ENCODE measurements around the gene CNGA2. TPM values are rescaled to one million over a fixed set of nuclear protein-coding genes. Genes with fewer than 3 reads are reported as not detected.

CNGA2 gene
- polyA plus RNA-seq, 6 donors from 2014 or later: not detected

DNA sequence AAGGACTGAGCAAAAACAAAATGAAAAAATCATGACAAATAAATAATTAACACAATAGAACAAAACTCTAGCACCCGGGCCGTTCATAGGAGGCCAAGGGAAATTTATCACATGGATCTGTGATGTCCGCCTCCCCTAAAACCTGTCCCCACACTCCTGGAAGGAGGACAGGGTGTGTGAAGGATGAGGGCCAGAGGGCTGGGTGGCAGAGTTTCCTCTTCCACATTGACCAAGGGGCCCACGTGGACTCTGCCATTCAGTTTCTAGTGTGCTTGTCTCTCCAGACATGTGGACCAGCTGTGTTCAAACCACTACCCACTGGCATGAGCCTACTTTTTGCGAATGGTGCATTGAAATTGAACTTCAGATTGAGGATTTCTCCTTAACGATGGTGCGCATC lies 33.0 kb upstream of the CNGA2 start:
- Mint-ChIP-seq H3K4me3 (no peak overlapping the region), H3K27me3 (peaks cover 0 to 12% (median 0%) of the 10 kb centered on the region in 3 donors), H3K27ac (no peak overlapping the region), H3K4me1 (no peaks in the 10 kb centered on the region), H3K36me3 (no peaks in the 10 kb centered on the region), H3K9me3 (peaks cover 0 to 2% (median 0%) of the 10 kb centered on the region in 7 donors)
- no peak for DNase-seq
- no peak for ATAC-seq (ENCODE audit: low read depth in 2 of 2)

DNA sequence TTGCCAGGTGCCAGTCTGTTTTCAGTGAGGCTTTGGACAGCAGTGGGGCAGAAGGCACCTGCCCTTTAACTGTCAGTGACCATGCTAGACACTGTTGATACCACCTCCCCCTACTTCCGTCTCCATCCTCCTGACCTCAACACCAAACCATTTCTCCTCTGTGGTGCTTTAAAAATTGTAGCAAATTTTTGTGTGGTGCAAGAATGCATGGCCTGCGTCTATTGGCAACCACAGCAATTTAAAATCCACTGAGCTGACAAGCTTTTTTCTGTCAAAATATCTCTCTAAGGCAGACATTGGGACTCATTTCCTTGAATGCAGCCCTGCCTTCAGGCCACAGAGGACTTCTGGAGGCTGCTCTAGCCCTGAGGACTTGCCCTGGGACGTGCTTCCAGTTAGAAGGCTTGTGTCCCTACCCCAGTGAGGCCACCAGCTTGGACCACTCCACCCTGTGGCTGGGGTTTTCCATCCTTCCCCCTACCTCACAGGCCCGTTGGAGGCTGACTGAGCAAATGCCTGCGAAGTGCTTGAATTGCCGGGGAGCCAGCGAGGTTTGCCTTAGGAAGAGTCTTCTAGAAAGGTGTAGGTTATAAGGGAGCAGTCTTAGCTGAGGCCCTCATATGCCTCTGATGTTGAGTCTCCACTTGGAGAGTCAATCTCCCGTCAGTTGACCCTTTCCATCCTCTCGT lies 32.4 kb upstream of the CNGA2 start:
- no peak for DNase-seq
- H3K27ac Mint-ChIP-seq: no peak overlapping the region
- no peak overlapping the region for H3K4me3 Mint-ChIP-seq
- no peaks in the 10 kb centered on the region for H3K36me3 Mint-ChIP-seq
- ATAC-seq (ENCODE audit: low read depth in 2 of 2): no peak
- H3K27me3 Mint-ChIP-seq: peaks cover 0 to 10% (median 0%) of the 10 kb centered on the region in 3 donors
- peaks cover 0 to 2% (median 0%) of the 10 kb centered on the region in 7 donors for H3K9me3 Mint-ChIP-seq
- no peaks in the 10 kb centered on the region for H3K4me1 Mint-ChIP-seq

DNA sequence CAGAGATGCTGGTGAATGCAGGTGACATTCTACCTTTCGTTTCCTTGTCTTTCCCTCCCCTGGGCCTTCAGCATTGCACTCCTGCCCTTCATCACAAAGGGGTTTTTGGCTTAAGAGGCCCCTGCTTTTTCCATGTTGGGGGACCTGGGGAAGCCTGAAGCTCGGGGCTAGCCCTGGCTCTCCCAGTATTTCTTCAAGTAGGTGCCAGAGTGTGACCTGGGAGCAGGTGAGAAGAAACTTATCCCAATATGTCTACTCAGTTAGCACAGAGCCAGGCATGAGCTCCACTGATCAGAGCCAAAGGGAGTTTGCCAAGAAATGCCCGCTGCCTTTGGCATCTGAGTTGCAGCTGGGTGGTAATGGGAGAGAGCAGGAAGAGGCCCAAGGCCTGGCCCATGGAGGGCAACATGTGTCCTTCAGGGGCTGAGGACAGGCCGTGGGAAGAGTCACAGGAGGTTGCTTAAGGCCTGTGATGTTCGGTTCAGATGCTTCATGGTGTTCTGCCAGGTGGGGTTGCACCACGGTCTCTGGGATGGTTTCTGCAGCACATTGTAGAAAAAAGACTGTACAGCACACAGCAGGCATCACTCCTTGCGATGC lies 31.7 kb upstream of the CNGA2 start:
- H3K36me3 Mint-ChIP-seq: no peaks in the 10 kb centered on the region
- peaks cover 0 to 2% (median 0%) of the 10 kb centered on the region in 7 donors for H3K9me3 Mint-ChIP-seq
- H3K4me3 Mint-ChIP-seq: no peak overlapping the region
- peak overlapping the region in 1 of 6 donors; percentile 38 for H3K27ac Mint-ChIP-seq
- H3K27me3 Mint-ChIP-seq: peaks cover 0 to 6% (median 0%) of the 10 kb centered on the region in 3 donors
- DNase-seq (no peak), ATAC-seq (ENCODE audit: low read depth in 2 of 2) (no peak)
- no peaks in the 10 kb centered on the region for H3K4me1 Mint-ChIP-seq

- no peak overlapping the region for H3K4me3 Mint-ChIP-seq
- peaks cover 0 to 2% (median 0%) of the 10 kb centered on the region in 7 donors for H3K9me3 Mint-ChIP-seq
- peaks cover 0 to 4% (median 0%) of the 10 kb centered on the region in 3 donors for H3K27me3 Mint-ChIP-seq
- no peaks in the 10 kb centered on the region for H3K4me1 Mint-ChIP-seq
- DNase-seq (no peak), ATAC-seq (ENCODE audit: low read depth in 2 of 2) (no peak)
- no peaks in the 10 kb centered on the region for H3K36me3 Mint-ChIP-seq
- H3K27ac Mint-ChIP-seq: no peak overlapping the region
Measured at GRCh38 chrX:151703487-151703886, 31.1 kb upstream of the CNGA2 start.

DNA sequence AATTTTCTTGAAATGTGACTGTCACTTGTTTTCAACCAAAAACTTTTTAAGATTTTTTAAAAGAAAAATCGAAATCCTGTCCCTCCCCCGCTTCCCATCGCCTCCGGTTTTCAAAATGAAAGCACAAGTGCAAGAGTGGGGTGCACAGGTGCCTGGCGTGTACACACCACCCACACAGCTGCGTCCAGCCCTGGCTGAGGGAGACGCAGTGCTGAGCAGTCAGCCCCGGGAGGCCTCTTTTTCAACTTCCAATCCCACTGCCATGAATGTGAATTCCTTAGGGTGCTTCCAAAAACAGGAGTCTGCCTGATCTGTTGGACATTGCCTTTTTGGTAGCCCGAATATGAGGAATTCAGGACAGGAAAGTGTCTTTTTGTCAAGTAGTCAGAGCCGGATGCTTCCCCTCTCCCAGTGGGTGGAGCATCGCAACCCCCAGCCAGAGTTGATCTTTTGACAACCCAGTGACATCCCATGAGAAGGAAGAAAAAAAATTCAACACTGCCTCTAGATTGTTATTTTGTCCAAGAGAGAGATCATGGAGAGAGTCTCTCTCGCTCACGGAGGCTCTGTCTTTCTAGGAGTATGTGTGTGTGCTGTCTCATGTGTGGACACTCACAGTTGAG lies 30.4 kb upstream of the CNGA2 start:
- Mint-ChIP-seq H3K27me3 (peaks cover 0 to 4% (median 0%) of the 10 kb centered on the region in 3 donors), H3K4me1 (no peaks in the 10 kb centered on the region), H3K9me3 (peaks cover 0 to 2% (median 0%) of the 10 kb centered on the region in 7 donors), H3K4me3 (no peak overlapping the region), H3K27ac (no peak overlapping the region), H3K36me3 (no peaks in the 10 kb centered on the region)
- ATAC-seq (ENCODE audit: low read depth in 2 of 2) (no peak), DNase-seq (no peak)

- no peak overlapping the region for H3K4me3 Mint-ChIP-seq
- H3K9me3 Mint-ChIP-seq: no peaks in the 10 kb centered on the region
- ATAC-seq (ENCODE audit: low read depth in 2 of 2): no peak
- no peaks in the 10 kb centered on the region for H3K36me3 Mint-ChIP-seq
- DNase-seq: no peak
- H3K27me3 Mint-ChIP-seq: peaks cover 0 to 4% (median 0%) of the 10 kb centered on the region in 3 donors
- no peak overlapping the region for H3K27ac Mint-ChIP-seq
- H3K4me1 Mint-ChIP-seq: no peaks in the 10 kb centered on the region
Measured at GRCh38 chrX:151708821-151709220, 25.7 kb upstream of the CNGA2 start.

DNA sequence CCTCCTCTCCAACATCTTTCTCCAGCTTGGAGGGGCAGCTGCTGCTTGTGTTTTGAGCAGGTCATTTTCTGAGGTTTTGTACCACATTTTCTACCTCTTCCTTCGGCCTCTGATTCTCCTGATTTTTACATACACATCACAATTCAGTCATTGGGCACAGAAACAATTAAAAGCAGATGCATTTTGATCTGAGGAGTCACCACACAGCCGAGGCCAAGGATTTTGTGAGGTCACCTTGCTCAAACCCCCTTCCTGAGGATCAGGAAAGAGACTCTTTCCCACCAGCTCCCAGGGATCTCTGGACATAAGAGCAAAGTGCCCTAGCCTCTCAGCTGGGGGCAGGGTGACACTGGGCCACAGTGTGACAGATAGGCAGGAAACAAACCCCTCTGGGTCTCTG lies 24.1 kb upstream of the CNGA2 start:
- H3K36me3 Mint-ChIP-seq: no peaks in the 10 kb centered on the region
- no peaks in the 10 kb centered on the region for H3K9me3 Mint-ChIP-seq
- ATAC-seq (ENCODE audit: low read depth in 2 of 2): no peak
- peaks cover 0 to 4% (median 0%) of the 10 kb centered on the region in 3 donors for H3K27me3 Mint-ChIP-seq
- H3K27ac Mint-ChIP-seq: no peak overlapping the region
- no peak for DNase-seq
- H3K4me3 Mint-ChIP-seq: no peak overlapping the region
- no peaks in the 10 kb centered on the region for H3K4me1 Mint-ChIP-seq

DNA sequence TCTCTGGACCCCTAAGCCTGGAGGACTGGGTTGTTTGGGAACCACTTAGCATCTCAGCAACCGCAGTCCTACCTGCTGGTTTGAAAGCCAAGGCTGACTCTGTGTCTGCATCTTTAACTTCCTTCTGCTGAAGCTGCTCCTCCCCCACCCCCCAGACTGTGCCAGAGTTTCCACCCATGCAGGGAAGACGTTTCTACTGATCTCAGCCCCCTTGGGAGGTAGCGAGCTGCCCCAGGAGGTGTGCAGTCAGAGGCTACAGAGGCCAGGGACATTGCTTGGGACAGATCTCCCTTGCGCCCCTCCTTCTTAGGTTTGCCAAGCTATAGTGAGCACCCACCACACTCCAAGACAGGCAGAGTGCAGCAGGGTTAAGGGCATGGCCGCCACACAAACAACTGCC lies 23.4 kb upstream of the CNGA2 start:
- no peak for ATAC-seq (ENCODE audit: low read depth in 2 of 2)

DNA sequence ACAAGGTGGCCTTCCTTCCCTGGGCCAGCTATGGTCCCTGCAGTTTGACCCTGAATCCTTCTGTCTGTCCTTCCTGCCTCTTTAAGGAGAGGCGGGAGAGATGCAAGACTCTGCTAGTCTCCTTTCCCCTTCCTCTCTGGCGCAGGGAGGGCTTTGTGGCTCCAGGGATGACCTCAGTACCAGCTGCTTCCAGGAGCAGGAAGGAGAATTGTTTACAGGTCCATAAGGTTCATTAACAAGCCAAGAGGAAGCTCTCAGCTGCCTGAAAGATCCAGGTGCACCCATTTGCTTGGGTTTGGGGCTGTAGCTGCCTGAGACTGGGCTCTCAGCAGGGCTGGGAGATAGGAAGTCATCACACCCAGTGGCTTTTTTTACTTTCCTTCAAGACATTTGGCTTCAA lies 22.8 kb upstream of the CNGA2 start:
- Mint-ChIP-seq H3K27ac (no peak overlapping the region), H3K27me3 (peaks cover 0 to 5% (median 0%) of the 10 kb centered on the region in 3 donors), H3K4me1 (no peaks in the 10 kb centered on the region), H3K4me3 (no peak overlapping the region), H3K9me3 (no peaks in the 10 kb centered on the region), H3K36me3 (no peaks in the 10 kb centered on the region)
- DNase-seq (no peak), ATAC-seq (ENCODE audit: low read depth in 2 of 2) (no peak)

More for the DNA sequence above, 23.4 kb upstream of the CNGA2 start:
- Mint-ChIP-seq H3K27me3 (no peaks in the 10 kb centered on the region), H3K4me3 (no peak overlapping the region), H3K4me1 (no peaks in the 10 kb centered on the region), H3K9me3 (no peaks in the 10 kb centered on the region), H3K27ac (no peak overlapping the region), H3K36me3 (no peaks in the 10 kb centered on the region)
- DNase-seq: no peak

- Mint-ChIP-seq H3K4me1 (no peaks in the 10 kb centered on the region), H3K27ac (no peak overlapping the region), H3K36me3 (no peaks in the 10 kb centered on the region), H3K27me3 (peaks cover 0 to 10% (median 0%) of the 10 kb centered on the region in 3 donors), H3K9me3 (no peaks in the 10 kb centered on the region), H3K4me3 (no peak overlapping the region)
- DNase-seq (no peak), ATAC-seq (ENCODE audit: low read depth in 2 of 2) (no peak)
Measured at GRCh38 chrX:151712253-151712652, 22.3 kb upstream of the CNGA2 start.

DNA sequence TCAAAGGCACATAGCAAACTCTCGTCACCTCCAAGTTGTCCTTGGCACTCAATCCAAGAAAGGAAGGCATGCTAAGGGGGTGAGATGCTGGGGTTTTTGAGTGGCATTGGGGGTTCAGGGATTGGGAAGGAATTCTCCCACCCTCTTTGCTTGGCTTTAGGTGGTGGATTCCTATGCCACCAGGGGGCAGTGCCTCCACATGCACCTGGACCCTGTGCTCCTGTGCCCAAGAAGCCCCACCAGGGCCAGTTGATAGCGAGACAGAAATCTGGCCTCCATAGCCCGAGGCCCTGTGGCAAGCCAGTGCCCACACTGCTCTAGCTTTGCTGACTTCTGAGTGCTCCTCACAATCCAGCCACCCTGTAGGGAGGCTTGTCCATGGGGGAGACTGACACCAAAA lies 20.7 kb upstream of the CNGA2 start:
- H3K4me1 Mint-ChIP-seq: no peaks in the 10 kb centered on the region
- H3K9me3 Mint-ChIP-seq: no peaks in the 10 kb centered on the region
- H3K27ac Mint-ChIP-seq: peak overlapping the region in 1 of 6 donors; percentile 40
- H3K27me3 Mint-ChIP-seq: peaks cover 0 to 10% (median 0%) of the 10 kb centered on the region in 3 donors
- ATAC-seq (ENCODE audit: low read depth in 2 of 2) (no peak), DNase-seq (no peak)
- no peak overlapping the region for H3K4me3 Mint-ChIP-seq
- no peaks in the 10 kb centered on the region for H3K36me3 Mint-ChIP-seq

GRCh38 chrX:151714362-151714761 lies 20.2 kb upstream of the CNGA2 start:
- no peak for DNase-seq
- Mint-ChIP-seq H3K4me1 (no peaks in the 10 kb centered on the region), H3K9me3 (no peaks in the 10 kb centered on the region), H3K4me3 (no peak overlapping the region), H3K27me3 (peaks cover 0 to 10% (median 0%) of the 10 kb centered on the region in 3 donors), H3K27ac (no peak overlapping the region), H3K36me3 (no peaks in the 10 kb centered on the region)
- ATAC-seq (ENCODE audit: low read depth in 2 of 2): no peak

GRCh38 chrX:151715752-151716151 lies 18.8 kb upstream of the CNGA2 start, which contains the start of gene FATE1:
Gene FATE1 (plus strand): TSS chrX:151716035. CDS start chrX:151716120, 85 bp downstream.
- DNase-seq: no peak

More at GRCh38 chrX:151715752-151716151, 18.8 kb upstream of the CNGA2 start, which contains the start of gene FATE1:
- Mint-ChIP-seq H3K9me3 (peaks cover 0 to 3% (median 0%) of the 10 kb centered on the region in 7 donors), H3K4me1 (no peaks in the 10 kb centered on the region), H3K4me3 (no peak within 1 kb of the TSS), H3K27ac (peak within 1 kb of the TSS in 1 of 6 donors; percentile 34), H3K36me3 (no peaks in the 10 kb centered on the region), H3K27me3 (peaks cover 0 to 10% (median 0%) of the 10 kb centered on the region in 3 donors)
- no peak for ATAC-seq (ENCODE audit: low read depth in 2 of 2)
